ENCODE data around the gene SBK2. TPM values are rescaled to one million over a fixed set of nuclear protein-coding genes. Genes with fewer than 3 reads are reported as not detected.

SBK2 gene
- total and polyA plus RNA-seq, 2 donors (not counting 3 experiments of a cell fraction or from before 2014, with no cell fraction given): not detected

GRCh38 chr19:55520691-55521292 lies 16.1 kb downstream of the SBK2 start:
- no peak overlapping the region for H3K4me3 ChIP-seq (replicated peaks in 1 of 3; ENCODE audit: insufficient read depth in 1 of 3, low read depth in 1 of 3, low read length in 3 of 3)
- CTCF ChIA-PET: interaction anchor here (1.0 to 1.3 kb wide), 3 partner anchors 17 to 379 kb away, joined by 3 to 7 read pairs (median 5); partner anchors contain the start of gene FIZ1

More at GRCh38 chr19:55520691-55521292, 16.1 kb downstream of the SBK2 start:
- TF ChIP-seq EZH2 (IDR thresholded peaks at IDR 0.05; ENCODE audit: borderline replicate concordance, low read depth, low read length, severe bottlenecking) (no peak), FOS (IDR thresholded peaks at IDR 0.05; ENCODE audit: borderline replicate concordance, insufficient read depth, low read length) (no peak), GATA2 (IDR thresholded peaks at IDR 0.05; ENCODE audit: insufficient read depth, insufficient read length, low read depth, low read length) (no peak), POLR2A (IDR thresholded peaks at IDR 0.05; ENCODE audit: low read depth, low read length) (no peak), JUN (IDR thresholded peaks at IDR 0.05; ENCODE audit: borderline replicate concordance, insufficient read depth, insufficient read length, low read depth) (no peak), MYC (IDR thresholded peaks at IDR 0.05; ENCODE audit: low read depth, low read length) (no peak), POLR2AphosphoS5 (IDR thresholded peaks at IDR 0.05; ENCODE audit: insufficient read depth, low read depth, low read length) (no peak)
- TF ChIP-seq, protein P1, sequence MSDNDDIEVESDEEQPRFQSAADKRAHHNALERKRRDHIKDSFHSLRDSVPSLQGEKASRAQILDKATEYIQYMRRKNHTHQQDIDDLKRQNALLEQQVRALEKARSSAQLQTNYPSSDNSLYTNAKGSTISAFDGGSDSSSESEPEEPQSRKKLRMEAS (IDR thresholded peaks at IDR 0.05; ENCODE audit: insufficient read depth, insufficient read length): no peak
- TF ChIP-seq, protein P2, sequence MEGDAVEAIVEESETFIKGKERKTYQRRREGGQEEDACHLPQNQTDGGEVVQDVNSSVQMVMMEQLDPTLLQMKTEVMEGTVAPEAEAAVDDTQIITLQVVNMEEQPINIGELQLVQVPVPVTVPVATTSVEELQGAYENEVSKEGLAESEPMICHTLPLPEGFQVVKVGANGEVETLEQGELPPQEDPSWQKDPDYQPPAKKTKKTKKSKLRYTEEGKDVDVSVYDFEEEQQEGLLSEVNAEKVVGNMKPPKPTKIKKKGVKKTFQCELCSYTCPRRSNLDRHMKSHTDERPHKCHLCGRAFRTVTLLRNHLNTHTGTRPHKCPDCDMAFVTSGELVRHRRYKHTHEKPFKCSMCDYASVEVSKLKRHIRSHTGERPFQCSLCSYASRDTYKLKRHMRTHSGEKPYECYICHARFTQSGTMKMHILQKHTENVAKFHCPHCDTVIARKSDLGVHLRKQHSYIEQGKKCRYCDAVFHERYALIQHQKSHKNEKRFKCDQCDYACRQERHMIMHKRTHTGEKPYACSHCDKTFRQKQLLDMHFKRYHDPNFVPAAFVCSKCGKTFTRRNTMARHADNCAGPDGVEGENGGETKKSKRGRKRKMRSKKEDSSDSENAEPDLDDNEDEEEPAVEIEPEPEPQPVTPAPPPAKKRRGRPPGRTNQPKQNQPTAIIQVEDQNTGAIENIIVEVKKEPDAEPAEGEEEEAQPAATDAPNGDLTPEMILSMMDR (IDR thresholded peaks at IDR 0.05; ENCODE audit: extremely low read depth in 1 of 2, insufficient read depth in 1 of 2, low read depth in 1 of 2, low read length in 2 of 2): no peak
- Histone ChIP-seq H3K79me2 (ENCODE audit: control insufficient read depth, insufficient read depth, low read length) (no peaks in the 10 kb centered on the region), H3K27ac (ENCODE audit: insufficient read depth, low read depth, low read length) (no peak overlapping the region), H2AFZ (ENCODE audit: low read depth, low read length) (no peak overlapping the region), H3K27me3 (ENCODE audit: control insufficient read depth in 2 of 2, insufficient read depth in 2 of 2, low read length in 2 of 2) (no peaks in the 10 kb centered on the region), H3K9ac (replicated peaks; ENCODE audit: extremely low read depth, insufficient read depth, low read length) (no peak overlapping the region), H3K4me1 (ENCODE audit: control insufficient read depth, extremely low read depth, insufficient read depth, low read length) (no peaks in the 10 kb centered on the region), H3K36me3 (ENCODE audit: control insufficient read depth in 2 of 2, extremely low read depth in 1 of 2, insufficient read depth in 2 of 2, low read length in 2 of 2) (no peaks in the 10 kb centered on the region), H3K9me1 (replicated peaks; ENCODE audit: control insufficient read depth, extremely low read depth, insufficient read depth, low read length) (no peaks in the 10 kb centered on the region), H4K20me1 (replicated peaks; ENCODE audit: control insufficient read depth, extremely low read depth, insufficient read depth, low read length) (no peaks in the 10 kb centered on the region), H3K9me3 (replicated peaks; ENCODE audit: control insufficient read depth, insufficient read depth, low read length) (no peaks in the 10 kb centered on the region), H3K4me2 (ENCODE audit: insufficient read depth, low read length) (no peak overlapping the region)
- dilution Hi-C loops (cut with MboI; ENCODE audit: extremely low pct_ligation_motif_present, low sequenced_read_pairs): no loop called here
- BruUV-seq (replicated peaks): no TSS peak
- FAIRE-seq (no peak), DNase-seq (ENCODE audit: low read depth, low spot score) (no peak)
- intact Hi-C loops (cut with micrococcal nuclease): no loop called here
- POLR2A ChIA-PET: no interaction called here

All from endothelial cell of umbilical vein (primary cell).